A204.1 (cell line): ENCODE measurements around the gene CLDN4.
"Not testable (repeated sequence)": the region's sequence is repeated elsewhere in the genome, so short reads cannot be mapped to it uniquely, and the experiment has no call there.

Experiments
- FAIRE-seq: peaks from 2 replicates; lab custom pipeline; 2012; peaks lifted over from hg19 to GRCh38; lab: Jason Lieb, UNC

Gene CLDN4

DNA sequence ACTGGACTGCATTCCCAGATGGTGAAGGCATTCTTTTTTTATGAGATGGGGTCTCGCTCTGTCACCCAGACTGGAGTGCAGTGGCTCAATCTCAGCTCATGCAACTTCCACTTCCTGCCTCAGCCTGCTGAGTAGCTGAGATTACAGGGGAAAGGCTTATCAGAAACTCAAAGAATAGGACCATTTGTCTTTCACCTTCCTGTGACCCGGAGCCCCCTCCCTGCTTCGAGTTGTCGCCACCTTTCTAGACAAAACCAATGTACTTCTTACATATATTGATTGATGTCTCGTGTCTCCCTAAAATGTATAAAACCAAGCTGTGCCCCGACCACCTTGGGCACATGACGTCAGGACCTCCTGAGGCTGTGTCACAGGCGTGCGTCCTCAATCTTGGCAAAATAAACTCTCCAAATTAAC, 13.3 kb downstream of the CLDN4 start:
- no peak for FAIRE-seq

- FAIRE-seq = peak; percentile 51
Observed at GRCh38 chr7:73844848-73845460, 14.2 kb downstream of the CLDN4 start.

DNA sequence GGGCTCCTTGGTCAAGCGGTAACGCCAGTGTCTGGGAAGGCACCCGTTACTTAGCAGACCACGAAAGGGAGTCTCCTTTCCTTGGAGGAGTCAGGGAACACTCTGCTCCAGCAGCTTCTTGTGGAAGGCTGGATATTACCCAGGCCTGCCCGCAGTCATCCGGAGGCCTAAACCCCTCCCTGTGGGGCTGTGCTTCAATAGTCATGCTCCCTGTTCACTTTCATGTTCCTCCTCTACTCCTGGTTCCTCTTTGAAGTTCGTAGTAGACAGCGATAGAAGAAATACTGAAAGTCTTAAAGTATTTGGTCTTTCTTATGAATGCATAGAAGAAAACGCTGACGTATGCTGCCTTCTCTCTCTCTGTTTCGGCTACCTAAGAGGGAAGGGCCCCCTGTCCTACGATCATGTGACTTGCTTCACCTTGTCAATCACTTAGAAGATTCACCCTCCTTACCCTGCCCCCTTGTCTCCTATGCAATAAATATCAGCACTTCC, 15.0 kb downstream of the CLDN4 start:
- not testable (repeated sequence) for FAIRE-seq

GRCh38 chr7:73847941-73848723, 17.3 kb downstream of the CLDN4 start:
- no peak for FAIRE-seq

DNA sequence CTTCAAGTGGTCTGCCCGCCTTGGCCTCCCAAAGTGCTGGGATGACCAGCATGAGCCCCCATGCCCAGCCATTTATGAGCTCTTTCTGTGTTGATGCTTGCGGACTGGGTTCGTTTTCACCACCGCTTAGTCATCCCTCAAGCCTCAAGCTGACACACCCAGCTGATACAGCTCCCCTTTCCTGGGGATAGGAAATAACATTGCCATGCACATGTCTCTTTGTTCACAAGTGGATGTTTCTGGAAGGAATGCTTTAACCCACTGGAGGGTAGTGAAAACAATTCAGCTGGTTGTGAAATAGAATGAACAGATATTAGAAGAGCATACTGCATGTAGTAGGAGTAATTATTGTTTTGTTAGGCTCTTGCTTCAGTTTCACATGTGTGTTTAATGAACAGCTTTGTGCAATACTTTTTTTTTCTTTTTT, 20.0 kb downstream of the CLDN4 start:
- FAIRE-seq = peak; percentile 97

- peak; percentile 99 for FAIRE-seq
Observed at GRCh38 chr7:73851410-73852338, 20.9 kb downstream of the CLDN4 start.

DNA sequence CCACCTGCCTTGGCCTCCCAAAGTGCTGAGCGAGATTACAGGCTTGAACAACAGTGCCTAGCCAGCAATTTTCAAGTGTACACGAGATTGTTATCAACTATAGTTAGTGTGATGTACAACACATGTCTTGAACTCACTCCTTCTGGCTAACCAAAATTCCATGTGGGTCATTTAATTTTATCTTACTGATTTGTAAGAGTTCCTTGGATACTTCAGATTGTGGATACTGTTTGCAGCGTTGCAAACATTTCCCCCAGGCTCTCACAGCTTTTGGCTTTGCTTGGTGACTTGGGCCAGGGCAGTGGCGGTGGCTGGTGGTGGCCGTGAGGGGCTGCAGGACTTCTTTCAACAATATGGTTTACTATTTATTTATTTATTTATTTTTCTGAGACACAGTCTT, 21.7 kb downstream of the CLDN4 start:
- FAIRE-seq = no peak

DNA sequence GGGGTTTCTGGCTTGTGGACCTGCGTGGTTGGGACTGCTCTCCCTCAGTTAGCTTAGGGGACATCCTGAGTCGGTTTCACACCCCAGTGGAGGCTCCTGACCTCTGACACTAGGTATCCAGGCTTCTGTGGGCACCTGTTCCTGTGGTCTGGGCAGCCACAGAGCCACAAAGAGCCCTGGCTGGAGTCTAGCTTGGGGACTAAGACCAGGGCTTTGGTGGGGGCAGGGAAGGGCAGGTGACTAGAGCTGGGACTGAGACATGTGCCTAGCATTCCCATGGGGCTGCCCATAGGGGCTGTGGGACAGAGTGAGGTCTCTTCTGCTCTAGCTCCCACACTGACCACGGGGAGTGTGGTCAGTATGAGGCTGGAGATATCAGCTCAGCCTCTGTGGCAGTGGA, 26.1 kb downstream of the CLDN4 start:
- FAIRE-seq = no peak

DNA sequence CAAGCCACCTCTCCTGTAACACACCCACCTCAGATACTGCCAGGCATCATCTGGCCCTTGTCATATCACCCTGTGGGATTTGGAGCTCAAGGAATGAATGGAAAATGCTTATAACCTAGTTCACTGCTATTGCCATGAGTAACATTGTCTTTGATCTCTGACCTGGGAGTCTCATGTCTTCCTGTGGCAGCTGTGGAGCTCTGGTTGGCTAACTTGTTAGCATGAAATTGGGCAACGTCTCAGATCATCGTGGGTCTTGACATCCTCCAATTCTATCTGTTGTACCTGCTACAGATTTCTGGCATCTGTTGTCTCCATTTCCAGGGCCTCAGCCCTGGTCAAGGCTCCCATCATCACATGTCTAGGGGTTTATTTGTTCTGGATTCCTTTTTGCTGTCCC, 28.0 kb downstream of the CLDN4 start:
- FAIRE-seq = no peak

DNA sequence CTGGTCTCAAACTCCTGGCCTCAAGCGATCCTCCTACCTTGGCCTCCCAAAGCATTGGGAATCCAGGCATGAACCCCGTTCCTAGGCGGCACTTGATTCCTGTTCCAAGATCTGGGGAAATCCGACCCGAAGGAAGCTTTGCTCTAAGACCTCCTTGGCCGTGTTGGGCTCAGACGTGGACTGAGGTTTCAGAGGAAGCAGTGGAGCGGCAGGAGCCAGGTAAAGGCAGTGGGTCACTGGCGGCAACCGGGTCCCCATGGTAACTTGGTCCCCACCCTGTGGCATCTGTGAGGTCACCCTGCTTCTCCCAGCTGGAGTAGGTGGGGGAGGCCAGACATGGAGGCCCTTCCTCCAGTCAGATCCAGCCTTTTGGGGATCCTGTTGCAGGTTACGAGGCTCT, 30.1 kb downstream of the CLDN4 start, which contains the start of gene TMEM270:
TSS of gene TMEM270 (plus strand) at position 301 of the 400 bp plus-strand sequence. CDS start at position 337, 36 bp downstream.
- no peak for FAIRE-seq

- FAIRE-seq = no peak
Observed at GRCh38 chr7:73861305-73861704, 30.5 kb downstream of the CLDN4 start.

DNA sequence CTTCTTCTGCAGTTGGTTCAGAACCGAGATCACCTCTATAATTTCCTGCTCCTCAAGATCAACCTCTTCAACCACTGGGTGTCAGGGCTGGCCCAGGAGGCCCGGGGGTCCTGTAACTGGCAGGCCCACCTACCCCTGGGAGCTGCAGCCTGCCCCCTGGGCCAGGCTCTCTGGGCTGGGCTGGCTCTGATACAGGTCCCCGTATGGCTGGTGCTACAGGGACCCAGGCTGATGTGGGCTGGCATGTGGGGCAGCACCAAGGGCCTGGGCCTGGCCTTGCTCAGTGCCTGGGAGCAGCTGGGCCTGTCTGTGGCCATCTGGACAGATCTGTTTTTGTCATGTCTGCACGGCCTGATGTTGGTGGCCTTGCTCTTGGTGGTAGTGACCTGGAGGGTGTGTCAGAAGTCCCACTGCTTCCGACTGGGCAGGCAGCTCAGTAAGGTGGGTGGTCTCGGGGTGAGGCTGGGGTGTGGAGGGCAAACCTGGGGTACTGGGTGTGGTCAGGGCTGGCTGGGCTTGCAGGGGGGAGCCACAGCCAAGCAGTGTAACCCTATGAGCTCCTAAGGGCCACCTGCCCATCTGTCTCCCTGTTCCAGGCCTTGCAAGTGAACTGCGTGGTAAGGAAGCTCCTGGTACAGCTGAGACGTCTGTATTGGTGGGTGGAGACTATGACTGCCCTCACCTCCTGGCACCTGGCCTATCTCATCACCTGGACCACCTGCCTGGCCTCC, 34.4 kb downstream of the CLDN4 start:
- no peak for FAIRE-seq

- no peak for FAIRE-seq
Observed at GRCh38 chr7:73865738-73866445, 35.1 kb downstream of the CLDN4 start.

DNA sequence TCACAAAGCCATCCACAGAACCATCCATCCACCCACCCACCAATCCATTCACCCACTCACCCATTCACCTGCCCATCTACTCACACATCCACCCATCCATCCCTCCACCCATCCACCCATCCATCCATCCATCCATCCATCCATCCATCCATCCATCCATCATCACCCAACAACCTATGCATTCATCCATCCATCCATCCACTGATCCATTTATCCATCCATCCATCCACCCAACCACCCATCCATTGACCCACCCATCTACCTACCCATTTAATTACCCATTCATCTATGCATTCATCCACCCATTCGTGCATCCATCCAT, 35.6 kb downstream of the CLDN4 start:
- no peak for FAIRE-seq

DNA sequence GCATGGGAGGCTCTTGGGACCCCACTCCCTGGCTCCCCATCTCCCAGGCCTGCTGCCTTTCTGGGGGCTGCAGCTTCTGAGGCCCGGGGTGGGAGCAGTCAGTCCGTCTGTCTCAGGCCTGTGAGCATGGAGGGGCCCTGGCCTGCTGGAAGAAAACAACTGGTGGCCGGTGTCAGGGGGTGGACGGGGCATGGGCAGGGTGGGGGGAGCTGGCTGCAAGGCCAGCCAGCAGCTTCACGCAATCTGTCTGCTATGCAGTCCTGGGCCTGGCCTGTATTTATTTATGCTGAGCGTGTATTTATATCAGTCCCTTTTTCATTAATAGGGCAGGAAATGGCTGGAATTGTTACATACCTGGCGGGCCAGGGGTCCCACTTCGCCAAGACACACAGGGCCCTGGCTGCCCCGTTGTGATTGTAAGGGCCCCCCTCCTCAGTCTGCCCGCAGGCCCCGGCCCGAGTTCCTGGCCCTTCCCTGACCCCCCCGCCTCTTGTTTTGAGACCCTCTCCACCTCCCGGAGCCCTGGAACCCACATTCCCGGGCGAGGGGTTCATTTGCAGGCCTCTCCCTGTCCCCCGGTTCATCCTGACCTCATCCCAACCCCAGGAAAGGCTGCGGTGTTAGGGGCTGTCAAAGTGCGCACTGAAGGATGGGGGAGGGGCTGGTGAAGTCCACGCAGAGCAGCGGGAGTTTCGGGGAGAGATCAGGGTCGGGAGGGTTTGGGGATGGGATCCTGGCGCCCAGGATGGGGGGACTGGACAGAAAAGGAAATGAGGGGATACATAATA, 38.4 kb downstream of the CLDN4 start:
- FAIRE-seq = no peak

DNA sequence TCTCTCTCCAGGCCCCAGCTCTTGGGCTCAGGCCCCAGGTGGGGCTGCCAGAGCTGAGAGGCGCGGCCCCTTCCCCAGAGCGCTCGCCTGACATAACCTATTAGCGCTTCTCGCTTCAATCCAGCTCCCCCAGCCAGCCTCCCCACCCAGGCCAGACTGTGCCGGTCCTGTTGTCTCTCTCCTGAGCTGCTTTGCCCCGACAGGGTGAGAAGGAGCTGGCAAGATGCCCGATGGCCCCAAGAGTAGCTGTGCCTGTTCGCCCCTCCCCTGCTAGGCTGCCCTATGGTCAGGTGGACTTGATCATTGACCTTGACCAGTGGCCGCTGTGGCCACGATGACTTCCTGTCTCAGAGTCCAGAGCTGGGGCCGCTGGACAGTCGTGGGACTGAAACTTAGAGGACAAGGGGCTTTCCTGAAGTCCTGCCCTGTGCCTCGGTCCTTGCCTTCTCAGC, 39.3 kb downstream of the CLDN4 start:
- FAIRE-seq = no peak

DNA sequence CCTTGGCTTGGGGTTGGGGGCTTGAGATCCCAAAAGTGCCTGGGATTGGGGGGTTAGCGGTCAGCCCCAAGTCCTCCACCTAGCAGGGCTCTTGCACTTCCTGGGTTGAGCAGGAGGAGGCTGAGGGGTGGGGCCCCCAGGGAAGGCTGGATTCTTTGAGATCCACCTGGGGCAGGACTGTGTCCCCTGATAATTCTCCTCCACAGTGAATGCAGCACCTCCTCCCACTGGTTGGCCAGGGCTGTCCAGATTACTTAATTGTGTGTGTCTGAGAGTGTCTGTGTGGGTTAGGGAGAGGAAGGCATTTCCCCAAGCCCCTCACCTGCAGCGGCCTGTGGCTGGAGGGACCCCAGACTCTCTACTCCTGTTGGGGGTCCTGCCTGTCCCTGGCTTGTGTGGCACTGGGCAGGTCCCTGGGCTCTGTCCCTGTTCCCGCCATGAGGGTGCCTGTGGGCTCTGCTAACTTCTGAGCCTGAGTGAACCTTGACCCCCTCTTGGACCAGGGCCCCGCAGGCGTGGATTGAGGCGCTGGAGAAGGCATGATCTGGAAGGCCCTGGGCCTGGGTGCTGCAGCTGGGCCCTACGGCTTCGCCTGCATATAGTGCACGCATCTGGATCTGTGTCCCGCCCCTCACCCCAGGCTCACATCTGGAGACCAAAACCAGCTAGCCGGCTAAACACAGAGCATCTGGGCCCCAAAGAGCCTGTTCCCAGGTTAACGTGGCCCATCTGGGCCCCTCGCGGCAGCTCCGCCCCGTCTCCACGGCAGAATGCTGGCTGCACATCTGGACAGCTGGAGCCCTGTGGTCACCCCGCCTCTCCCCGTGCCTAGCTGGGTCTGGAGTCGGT, 40.6 kb downstream of the CLDN4 start:
- FAIRE-seq = no peak

DNA sequence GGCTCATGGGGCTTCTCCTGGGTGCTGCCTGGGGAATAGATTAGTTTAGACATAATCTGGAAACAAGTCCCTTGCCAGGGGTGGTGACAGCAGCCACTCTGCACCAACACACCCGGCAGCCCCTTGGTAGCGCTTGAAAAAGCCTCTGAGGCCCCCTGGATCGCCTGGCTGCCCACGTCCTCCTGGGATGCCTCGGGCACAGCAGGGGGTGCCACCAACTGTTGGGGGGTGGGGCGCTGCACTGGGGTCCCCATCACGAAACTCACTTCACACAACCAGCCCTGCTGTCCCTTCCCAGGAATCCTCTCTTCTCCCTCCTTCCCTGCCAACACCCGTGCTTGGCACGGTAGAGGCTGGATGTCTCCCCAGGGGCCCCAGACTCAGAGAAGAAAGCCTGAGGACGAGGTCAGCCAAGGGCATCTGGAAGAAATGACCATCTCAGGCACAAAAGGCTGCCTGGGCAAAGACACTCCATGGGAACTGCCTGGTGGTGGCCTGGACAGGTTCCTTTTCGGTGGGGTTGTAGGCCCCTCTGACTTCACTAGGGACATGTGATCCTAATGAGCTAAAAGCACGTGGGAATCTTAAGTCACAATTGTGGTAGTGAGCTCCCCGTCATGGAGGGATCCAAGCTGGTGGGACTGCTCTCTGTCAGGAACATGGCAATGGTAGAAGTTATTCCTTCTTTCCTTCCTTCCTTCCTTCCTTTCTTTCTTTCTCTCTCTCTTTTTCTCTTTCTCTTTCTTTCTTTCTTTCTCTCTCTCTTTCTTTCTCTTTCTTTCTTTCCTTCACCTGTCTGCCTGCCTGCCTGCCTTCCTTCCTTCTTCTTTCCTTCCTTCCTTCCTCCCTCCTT, 41.5 kb downstream of the CLDN4 start:
- no peak for FAIRE-seq

DNA sequence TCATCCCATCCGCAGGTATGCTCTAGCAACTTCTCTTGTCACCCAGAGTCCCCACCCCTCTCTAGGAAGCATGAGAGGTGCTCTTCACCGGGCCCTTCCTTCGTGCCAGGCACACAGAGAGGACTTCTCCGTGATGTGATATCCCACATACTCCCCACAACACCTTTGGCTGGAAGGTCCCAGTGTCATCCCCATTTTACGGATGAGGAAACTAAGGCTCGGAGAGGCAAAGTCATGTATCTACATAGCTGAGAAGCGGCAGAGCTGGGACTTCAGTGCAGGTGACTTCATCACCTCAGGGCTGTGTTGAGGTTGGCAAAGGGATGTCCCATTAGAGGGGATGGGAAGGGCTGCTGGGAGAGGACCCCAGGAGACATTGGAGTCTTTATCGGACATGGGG, 45.6 kb downstream of the CLDN4 start:
- FAIRE-seq = no peak
